Astrocyte of the cerebellum (primary cell): ENCODE measurements around the gene MRPS12.

Experiments used
- DNase-seq: peaks from one replicate; pipeline ENCODE4 v3.0.0-alpha.2; 2011; ENCODE audit warnings: low read depth
- H3K4me3 ChIP-seq: 2 replicates; pipeline ENCODE4 v1.5.1; 2011; ENCODE audit warnings: mild to moderate bottlenecking, low read depth, low read length, moderate library complexity
- CTCF ChIP-seq: IDR thresholded peaks from 2 replicates; pipeline ENCODE4 v1.5.1; 2012; ENCODE audit warnings: low read length, low read depth, moderate library complexity, mild to moderate bottlenecking; ENCODE audit errors: missing control alignments
- in situ Hi-C: cut with HindIII; loops from 2 replicates; pipeline ENCODE4 v1.10.0; 2017; ENCODE audit warnings: low sequenced_read_pairs

Gene MRPS12

GRCh38 chr19:38975214-38975860 lies 44.6 kb downstream of the MRPS12 start, which contains the start of gene FBXO17:
TSS of gene FBXO17 (minus strand) at chr19:38975742. CDS start at chr19:38950319, 25,423 bp downstream.
- no peak for DNase-seq
- in situ Hi-C loops: no loop called here
- TF ChIP-seq CTCF: no peak
- peak within 1 kb of the TSS; percentile 76 for H3K4me3 ChIP-seq

GRCh38 chr19:38975861-38976271 lies 45.1 kb downstream of the MRPS12 start:
- DNase-seq: no peak
- TF ChIP-seq CTCF: no peak
- peak overlapping the region; percentile 76 for H3K4me3 ChIP-seq
- in situ Hi-C loops: no loop called here

- no peak for TF ChIP-seq CTCF
- no peak for DNase-seq
- no peak overlapping the region for H3K4me3 ChIP-seq
- in situ Hi-C loops: no loop called here
Measured at GRCh38 chr19:38977445-38978325, 46.9 kb downstream of the MRPS12 start.

- in situ Hi-C loops: no loop called here
- H3K4me3 ChIP-seq: no peak overlapping the region
- no peak for DNase-seq
- no peak for TF ChIP-seq CTCF
Measured at GRCh38 chr19:38978326-38978689, 47.6 kb downstream of the MRPS12 start.

- in situ Hi-C loops: no loop called here
- no peak for DNase-seq
- TF ChIP-seq CTCF: no peak
- no peak overlapping the region for H3K4me3 ChIP-seq
Measured at GRCh38 chr19:38979812-38980211, 49.1 kb downstream of the MRPS12 start.

- no peak overlapping the region for H3K4me3 ChIP-seq
- in situ Hi-C loops: no loop called here
- TF ChIP-seq CTCF: no peak
- no peak for DNase-seq
Measured at GRCh38 chr19:38980583-38981374, 50.0 kb downstream of the MRPS12 start.
